ENCODE data around the gene APIP. TPM values are rescaled to one million over a fixed set of nuclear protein-coding genes. Genes with fewer than 3 reads are reported as not detected.

APIP gene
- total RNA-seq, 1 experiment from 2014 or later: 31.3 TPM

GRCh38 chr11:34957606-34958005 lies 41.4 kb upstream of the APIP start:
- no peaks in the 10 kb centered on the region for H3K23me2 ChIP-seq (ENCODE audit: insufficient read length, low read depth, low read length, poor library complexity, severe bottlenecking)
- DNase-seq: no peak
- H3K23ac ChIP-seq (ENCODE audit: insufficient read length, low read depth, low read length): no peak overlapping the region
- Mint-ChIP-seq H3K4me1 (peaks cover 3 to 4% of the 10 kb centered on the region in 2 experiments), H3K9me3 (no peaks in the 10 kb centered on the region), H3K36me3 (ENCODE audit: insufficient read depth in 1 of 3, low read depth in 3 of 3) (peaks cover 0 to 20% (median 2%) of the 10 kb centered on the region in 3 experiments; a peak in 5 of 7 replicates), H3K27ac (no peak overlapping the region), H3K27me3 (ENCODE audit: low read depth) (no peaks in the 10 kb centered on the region), H3K4me3 (no peak overlapping the region)
- H2BK120ac ChIP-seq (ENCODE audit: low read depth, low read length, poor library complexity, severe bottlenecking): no peak overlapping the region
- H3K18ac ChIP-seq (ENCODE audit: insufficient read length, low read depth, low read length): no peak overlapping the region
- no peak for TF ChIP-seq CTCF (conservative IDR thresholded peaks at IDR 0.05)
- H4K91ac ChIP-seq (ENCODE audit: insufficient read length, low read depth, low read length): no peak overlapping the region
- H2BK15ac ChIP-seq (ENCODE audit: low read depth, low read length): no peak overlapping the region
- no peak overlapping the region for H2BK20ac ChIP-seq (ENCODE audit: low read depth, low read length, poor library complexity, severe bottlenecking)
- no peak overlapping the region for H3K4ac ChIP-seq (ENCODE audit: low read depth, low read length)
- H4K8ac ChIP-seq (replicated peaks; ENCODE audit: insufficient read length, low read depth, low read length): no peak overlapping the region
- no peak overlapping the region for H3K4me2 ChIP-seq (ENCODE audit: insufficient read depth, insufficient read length, low read length)
- no peak overlapping the region for H3K27ac ChIP-seq (ENCODE audit: insufficient read length, low read depth, low read length)
- no peaks in the 10 kb centered on the region for H4K20me1 ChIP-seq (ENCODE audit: control insufficient read depth, insufficient read depth, insufficient read length)
- H2AK5ac ChIP-seq (ENCODE audit: insufficient read length, low read length): no peak overlapping the region
- H3K79me1 ChIP-seq (ENCODE audit: insufficient read depth, low read depth, low read length, poor library complexity, severe bottlenecking): no peaks in the 10 kb centered on the region
- no peaks in the 10 kb centered on the region for H3K79me2 ChIP-seq (ENCODE audit: insufficient read depth, low read length)
- no peak overlapping the region for H3K14ac ChIP-seq (ENCODE audit: insufficient read depth, low read length)
- H3K9ac ChIP-seq (ENCODE audit: extremely low read depth, insufficient read length, low read length): no peak overlapping the region
- H2BK12ac ChIP-seq (ENCODE audit: insufficient read length, low read depth, low read length): no peak overlapping the region
- no peaks in the 10 kb centered on the region for H3K4me1 ChIP-seq (ENCODE audit: insufficient read depth, low read length)
- H2AFZ ChIP-seq (ENCODE audit: low read length): no peak overlapping the region
- H2BK5ac ChIP-seq (ENCODE audit: insufficient read length, low read length): no peak overlapping the region
- H3T11ph ChIP-seq (ENCODE audit: low read length): no peak overlapping the region
- H3K27me3 ChIP-seq (ENCODE audit: insufficient read depth, low read length): no peaks in the 10 kb centered on the region
- no peak overlapping the region for H3K56ac ChIP-seq (ENCODE audit: insufficient read length, low read depth, low read length)
- no CpG with 5 or more reads among the region's 3 CpGs for WGBS (ENCODE audit: extremely low coverage, insufficient read length, low lambda C conversion rate)
- no peaks in the 10 kb centered on the region for H3K9me3 ChIP-seq (ENCODE audit: control insufficient read depth, low read depth, low read length)
- H4K5ac ChIP-seq (ENCODE audit: insufficient read length, low read depth, low read length): no peak overlapping the region
